Measurements from ENCODE around the gene FGD1.

The FGD1 gene

DNA sequence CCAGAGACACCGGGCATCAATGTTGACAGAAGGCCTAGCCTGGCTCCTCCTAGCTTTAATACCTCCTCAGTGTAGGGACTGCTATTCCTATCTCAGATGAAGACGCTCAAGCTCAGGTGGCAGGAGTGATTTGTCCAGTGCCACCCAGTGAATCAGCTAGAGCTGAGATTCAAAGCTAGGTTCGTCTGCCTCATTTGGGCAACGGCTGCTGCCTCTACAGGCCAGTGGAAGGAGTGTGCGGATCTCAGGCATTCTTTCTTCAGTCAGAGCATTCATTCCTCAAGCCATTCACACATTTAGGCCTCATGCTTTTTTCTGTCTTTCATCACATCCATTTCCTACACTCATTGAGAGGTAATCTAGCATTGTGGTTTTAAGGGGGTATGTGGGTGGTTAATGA is 48.6 kb downstream of the FGD1 start:
- peaks cover 3% of the 10 kb centered on the region for H3K9me3 Mint-ChIP-seq
- TF ChIP-seq, protein P1, sequence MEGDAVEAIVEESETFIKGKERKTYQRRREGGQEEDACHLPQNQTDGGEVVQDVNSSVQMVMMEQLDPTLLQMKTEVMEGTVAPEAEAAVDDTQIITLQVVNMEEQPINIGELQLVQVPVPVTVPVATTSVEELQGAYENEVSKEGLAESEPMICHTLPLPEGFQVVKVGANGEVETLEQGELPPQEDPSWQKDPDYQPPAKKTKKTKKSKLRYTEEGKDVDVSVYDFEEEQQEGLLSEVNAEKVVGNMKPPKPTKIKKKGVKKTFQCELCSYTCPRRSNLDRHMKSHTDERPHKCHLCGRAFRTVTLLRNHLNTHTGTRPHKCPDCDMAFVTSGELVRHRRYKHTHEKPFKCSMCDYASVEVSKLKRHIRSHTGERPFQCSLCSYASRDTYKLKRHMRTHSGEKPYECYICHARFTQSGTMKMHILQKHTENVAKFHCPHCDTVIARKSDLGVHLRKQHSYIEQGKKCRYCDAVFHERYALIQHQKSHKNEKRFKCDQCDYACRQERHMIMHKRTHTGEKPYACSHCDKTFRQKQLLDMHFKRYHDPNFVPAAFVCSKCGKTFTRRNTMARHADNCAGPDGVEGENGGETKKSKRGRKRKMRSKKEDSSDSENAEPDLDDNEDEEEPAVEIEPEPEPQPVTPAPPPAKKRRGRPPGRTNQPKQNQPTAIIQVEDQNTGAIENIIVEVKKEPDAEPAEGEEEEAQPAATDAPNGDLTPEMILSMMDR (IDR thresholded peaks at IDR 0.05; ENCODE audit: unreplicated experiment in 3 of 3): no peak
- H3K27ac Mint-ChIP-seq: no peak overlapping the region
- no peaks in the 10 kb centered on the region for H3K4me1 Mint-ChIP-seq
- H3K36me3 Mint-ChIP-seq (ENCODE audit: low read depth): peaks cover 37% of the 10 kb centered on the region
- no peaks in the 10 kb centered on the region for H3K27me3 Mint-ChIP-seq (ENCODE audit: low read depth)
- H3K4me3 Mint-ChIP-seq: no peak overlapping the region

DNA sequence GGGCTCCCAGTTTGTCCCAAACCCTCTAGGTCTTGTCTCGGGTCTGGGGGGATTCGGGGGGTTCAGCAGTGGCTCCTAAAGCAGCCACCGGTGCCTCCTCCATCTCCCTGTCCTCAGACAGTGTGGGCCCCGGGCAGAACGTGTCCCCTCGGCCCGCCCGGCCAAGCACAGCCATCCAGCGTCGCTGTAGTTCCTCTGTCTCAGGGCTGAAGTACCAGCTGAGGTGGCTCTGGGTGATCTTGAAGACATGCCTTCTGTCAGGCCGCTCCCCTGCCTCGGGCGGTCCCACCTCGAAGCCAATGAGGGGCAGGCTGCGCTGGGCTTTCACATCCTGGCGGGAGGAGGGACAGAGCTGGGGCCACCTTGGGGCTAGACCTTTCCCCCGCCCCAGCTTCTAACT is 50.0 kb downstream of the FGD1 start:
- TF ChIP-seq, protein P1 (IDR thresholded peaks at IDR 0.05; ENCODE audit: unreplicated experiment in 3 of 3): no peak
- peaks cover 5% of the 10 kb centered on the region for H3K4me1 Mint-ChIP-seq
- H3K36me3 Mint-ChIP-seq (ENCODE audit: low read depth): peaks cover 41% of the 10 kb centered on the region
- H3K9me3 Mint-ChIP-seq: peaks cover 12% of the 10 kb centered on the region
- H3K27me3 Mint-ChIP-seq (ENCODE audit: low read depth): no peaks in the 10 kb centered on the region
- H3K4me3 Mint-ChIP-seq: no peak overlapping the region
- H3K27ac Mint-ChIP-seq: no peak overlapping the region

DNA sequence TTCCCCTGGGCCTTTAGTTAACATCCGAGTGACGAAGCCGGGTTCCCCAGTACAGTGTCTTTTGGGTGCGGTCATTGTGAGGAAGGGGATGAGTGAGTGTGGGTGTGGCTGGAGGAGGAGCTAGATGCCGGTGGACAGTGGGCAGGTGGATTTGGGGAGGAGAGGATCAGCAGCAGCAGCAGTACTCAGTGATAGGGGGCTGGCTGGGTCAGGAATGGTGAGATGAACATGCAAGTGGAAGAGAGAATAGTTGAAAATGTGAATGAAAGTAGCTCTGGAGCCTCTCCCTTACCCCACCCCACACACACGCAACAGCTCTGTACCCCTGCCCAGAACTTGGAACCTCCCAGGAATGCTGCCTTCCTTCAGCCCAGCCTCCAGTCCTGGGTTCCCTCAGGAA is 51.3 kb downstream of the FGD1 start:
- peaks cover 14% of the 10 kb centered on the region for H3K9me3 Mint-ChIP-seq
- H3K4me3 Mint-ChIP-seq: no peak overlapping the region
- H3K27me3 Mint-ChIP-seq (ENCODE audit: low read depth): no peaks in the 10 kb centered on the region
- H3K36me3 Mint-ChIP-seq (ENCODE audit: low read depth): peaks cover 35% of the 10 kb centered on the region
- peaks cover 12% of the 10 kb centered on the region for H3K4me1 Mint-ChIP-seq
- TF ChIP-seq, protein P1 (IDR thresholded peaks at IDR 0.05; ENCODE audit: unreplicated experiment in 3 of 3): no peak
- H3K27ac Mint-ChIP-seq: no peak overlapping the region

DNA sequence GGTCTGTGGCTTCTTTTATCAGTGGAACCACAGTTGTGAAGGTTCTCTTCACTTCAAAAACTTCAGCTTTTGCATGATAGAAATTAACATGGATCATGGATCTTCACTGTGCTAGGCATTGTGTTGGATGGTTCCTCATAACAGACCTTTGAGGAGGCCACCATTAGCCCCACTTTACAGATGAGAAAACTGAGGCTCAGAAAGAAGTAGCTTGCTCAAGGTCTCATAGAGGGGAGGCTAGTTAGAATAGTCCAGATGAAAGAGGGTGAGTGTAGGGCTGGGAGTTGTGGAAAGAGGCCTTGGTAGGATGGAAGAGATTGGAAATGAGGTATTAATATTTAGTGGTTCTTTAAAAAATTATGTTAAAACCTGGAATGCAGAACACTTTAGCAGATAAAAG is 53.2 kb downstream of the FGD1 start:
- Mint-ChIP-seq H3K27ac (no peak overlapping the region), H3K4me3 (no peak overlapping the region), H3K27me3 (ENCODE audit: low read depth) (no peaks in the 10 kb centered on the region), H3K36me3 (ENCODE audit: low read depth) (peaks cover 25% of the 10 kb centered on the region), H3K9me3 (peaks cover 15% of the 10 kb centered on the region), H3K4me1 (peaks cover 12% of the 10 kb centered on the region)
- TF ChIP-seq, protein P1 (IDR thresholded peaks at IDR 0.05; ENCODE audit: unreplicated experiment in 3 of 3): no peak

DNA sequence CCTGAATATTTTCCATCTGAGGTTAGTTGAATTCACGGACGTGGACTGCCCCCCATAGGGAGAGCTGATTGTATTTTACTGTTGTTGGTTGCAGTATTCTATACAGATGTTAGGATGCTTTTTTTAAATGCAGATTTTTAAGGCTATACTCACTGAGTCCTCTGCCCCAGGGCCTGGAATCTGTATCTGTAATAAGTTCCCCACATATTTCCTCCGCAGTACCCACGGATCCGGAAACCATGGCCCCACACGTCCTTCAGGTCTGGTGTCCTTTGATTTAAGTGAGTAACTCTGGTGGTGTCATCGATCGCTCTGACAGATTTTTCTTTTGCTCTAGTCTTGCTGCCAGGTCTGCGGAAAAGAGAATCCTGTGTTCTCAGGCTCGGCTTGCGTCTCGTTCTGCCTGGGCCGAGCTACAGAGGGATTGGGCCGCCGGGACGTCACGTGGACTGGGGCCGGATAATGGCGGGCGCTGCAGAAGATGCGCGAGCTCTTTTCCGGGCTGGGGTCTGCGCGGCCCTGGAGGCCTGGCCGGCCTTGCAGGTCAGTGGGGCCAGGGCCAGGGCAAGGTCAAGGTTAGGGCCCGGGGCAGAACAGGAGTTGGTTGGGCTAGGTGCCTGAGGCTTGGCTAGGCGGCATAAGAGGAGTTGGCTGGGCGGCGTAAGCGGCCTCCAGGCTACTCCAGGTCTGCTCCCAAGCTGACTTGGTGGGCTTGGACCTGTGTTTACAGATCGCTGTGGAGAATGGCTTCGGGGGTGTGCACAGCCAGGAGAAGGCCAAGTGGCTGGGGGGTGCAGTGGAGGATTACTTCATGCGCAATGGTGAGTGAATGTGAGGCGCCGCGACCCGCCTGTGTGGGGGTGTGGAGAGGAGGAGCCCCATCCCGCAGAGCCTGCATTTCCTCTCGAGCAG is 55.8 kb downstream of the FGD1 start, which contains the start of gene TSR2:
Gene TSR2 (plus strand): TSS at position 445 of the 912 bp plus-strand sequence. CDS start 18 bp downstream, at position 463.
- Mint-ChIP-seq H3K4me3 (peak within 1 kb of the TSS; percentile 88 to 96 (median 95)), H3K9me3 (peaks cover 18% of the 10 kb centered on the region), H3K36me3 (ENCODE audit: low read depth) (peaks cover 17% of the 10 kb centered on the region), H3K4me1 (peaks cover 15% of the 10 kb centered on the region), H3K27me3 (ENCODE audit: low read depth) (no peaks in the 10 kb centered on the region), H3K27ac (peak within 1 kb of the TSS; percentile 88 to 94 (median 92))
- TF ChIP-seq, protein P1 (IDR thresholded peaks at IDR 0.05; ENCODE audit: unreplicated experiment in 3 of 3): peak in 2 of 3 experiments; percentile 24 to 45

Measured in nephron (organoid).